HK-2 (cell line): ENCODE measurements around the gene THADA.
A peak's percentile ranks its signal among the peaks of the same experiment; 100 is the strongest.

Source experiments
- DNase-seq: peaks from one replicate; pipeline ENCODE4 v3.0.0-alpha.2; 2018; ENCODE audit not compliant: unreplicated experiment

The THADA gene

DNA sequence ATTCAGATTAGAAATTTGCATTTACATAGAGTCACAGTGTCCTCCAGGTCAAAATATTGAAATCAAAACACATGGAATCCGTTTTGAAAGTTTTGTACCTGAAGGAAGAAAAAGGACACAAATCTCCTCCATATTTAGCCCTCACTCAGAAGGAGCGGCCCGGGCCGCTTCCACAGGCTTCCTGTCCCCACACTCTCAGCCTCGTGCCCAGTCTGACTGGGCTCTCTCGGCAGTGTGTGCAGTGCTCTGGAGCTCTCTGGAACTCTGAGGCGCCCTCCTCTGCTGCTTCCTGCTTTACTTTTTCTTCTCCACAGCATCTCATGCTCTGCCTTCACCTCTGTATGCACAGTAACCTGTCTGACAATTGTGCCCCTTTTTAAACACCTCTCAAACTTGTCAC lies 347.2 kb downstream of the THADA start:
- no peak for DNase-seq

DNA sequence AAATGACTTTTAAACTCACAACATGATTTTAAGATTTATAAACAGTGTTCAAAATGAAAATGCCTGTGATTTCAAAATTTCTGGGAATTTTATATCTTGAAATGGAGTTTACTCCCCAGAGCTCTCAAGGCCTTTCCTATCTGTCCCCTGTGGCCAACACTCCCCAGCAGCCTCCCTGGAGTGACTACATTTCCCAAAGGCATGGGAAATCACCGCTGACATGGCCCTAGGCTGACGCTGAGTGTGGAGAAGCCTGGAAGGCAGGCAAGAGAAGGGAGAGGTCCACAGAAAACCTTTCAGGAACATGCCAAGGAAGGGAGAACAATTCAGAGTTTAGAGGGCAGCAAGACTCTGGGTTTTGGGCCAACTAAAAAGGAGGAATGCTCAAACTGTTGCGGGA lies 349.2 kb downstream of the THADA start:
- DNase-seq = no peak

DNA sequence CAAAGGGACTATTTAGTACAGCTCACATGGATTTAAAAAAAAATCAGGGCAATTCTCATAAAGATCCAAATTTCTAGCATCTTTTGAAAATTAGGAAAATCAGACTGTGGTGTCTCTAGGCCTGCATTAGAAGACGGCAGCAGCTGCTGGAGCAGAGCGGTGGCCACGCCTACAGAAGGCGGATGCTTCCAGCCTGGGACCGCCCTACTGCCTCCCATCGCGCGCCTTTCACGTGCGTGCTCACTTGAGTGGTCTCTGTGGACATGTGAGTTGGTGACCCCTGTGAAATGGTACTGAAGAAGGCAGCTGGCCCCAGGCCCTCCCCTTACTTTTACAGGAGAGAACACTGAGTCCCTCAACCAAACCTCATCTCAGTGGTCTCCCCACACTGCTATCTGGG lies 354.3 kb downstream of the THADA start:
- no peak for DNase-seq

DNA sequence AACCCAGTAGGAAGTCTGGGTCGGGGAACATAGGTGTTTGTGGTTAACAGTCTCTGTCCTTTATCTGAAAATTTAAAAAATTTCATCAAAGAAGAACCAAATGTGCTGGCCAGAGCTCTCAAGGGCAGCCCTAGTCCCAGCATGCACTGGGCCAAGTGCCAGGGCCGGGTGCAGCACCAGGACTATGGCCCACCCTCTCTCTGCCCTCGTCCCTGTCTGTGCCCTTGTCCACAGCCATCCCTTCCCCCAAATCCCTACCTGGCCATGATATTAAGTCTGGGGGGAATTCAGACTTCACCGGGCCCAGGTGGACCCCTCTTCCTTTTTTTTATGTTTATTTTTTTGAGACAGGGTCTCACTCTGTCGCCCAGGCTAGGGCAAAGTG lies 355.1 kb downstream of the THADA start:
- DNase-seq = no peak

DNA sequence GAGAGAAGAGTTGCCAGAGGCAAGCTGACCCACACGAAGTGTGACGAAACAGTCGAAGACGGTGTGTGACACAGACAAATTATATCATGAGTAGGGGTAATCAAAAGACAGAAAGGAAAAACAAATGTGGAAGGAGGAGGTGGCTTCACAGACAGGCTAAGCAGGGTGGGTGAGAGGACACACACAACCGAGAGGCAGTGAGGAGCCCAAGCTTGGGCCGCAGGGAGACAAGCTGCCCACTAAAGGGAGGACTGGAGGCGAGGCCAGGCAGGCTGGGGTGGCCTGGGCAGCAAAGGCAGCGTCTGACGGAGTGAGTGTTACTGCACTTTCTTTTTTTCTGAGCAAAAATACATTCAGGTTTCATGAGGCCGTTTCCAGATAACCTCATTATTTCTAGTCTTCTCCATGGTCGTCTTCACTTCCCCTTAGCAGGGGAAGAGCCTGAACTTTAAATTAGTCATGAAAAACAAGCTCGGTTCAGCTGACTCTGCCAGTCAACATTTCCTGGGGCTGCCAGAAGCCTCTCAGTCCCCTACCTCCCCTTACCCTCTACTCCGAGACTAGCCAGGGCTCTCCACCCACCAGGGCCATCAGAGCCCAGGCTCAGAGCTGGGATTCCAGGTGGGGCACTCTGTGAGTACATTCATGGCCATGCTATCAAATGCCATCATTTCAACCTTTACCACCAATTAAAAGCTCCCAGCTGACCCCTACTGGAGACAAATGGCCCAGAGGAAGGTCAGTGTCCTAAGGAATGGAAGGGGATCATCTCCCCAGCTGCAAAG lies 355.7 kb downstream of the THADA start:
- no peak for DNase-seq

DNA sequence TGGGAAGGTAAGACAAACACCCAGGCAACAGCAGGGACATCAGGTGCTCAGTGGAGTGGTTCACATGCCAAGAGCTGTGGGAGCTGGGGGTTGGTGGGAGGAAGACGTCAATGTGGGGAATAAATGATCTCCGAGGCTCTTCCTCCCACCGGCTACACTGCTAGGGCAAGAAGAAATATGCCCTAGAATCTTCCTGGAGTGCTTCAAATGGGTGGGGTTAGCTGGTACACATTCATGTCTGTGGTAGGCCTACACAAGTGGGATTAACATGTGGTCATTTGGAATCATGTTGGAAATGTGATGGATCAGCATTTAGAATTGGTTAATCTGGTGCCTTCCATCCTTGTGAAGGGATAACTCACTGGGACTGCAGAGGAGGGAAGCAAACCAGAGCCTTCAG lies 357.0 kb downstream of the THADA start:
- DNase-seq = no peak

DNA sequence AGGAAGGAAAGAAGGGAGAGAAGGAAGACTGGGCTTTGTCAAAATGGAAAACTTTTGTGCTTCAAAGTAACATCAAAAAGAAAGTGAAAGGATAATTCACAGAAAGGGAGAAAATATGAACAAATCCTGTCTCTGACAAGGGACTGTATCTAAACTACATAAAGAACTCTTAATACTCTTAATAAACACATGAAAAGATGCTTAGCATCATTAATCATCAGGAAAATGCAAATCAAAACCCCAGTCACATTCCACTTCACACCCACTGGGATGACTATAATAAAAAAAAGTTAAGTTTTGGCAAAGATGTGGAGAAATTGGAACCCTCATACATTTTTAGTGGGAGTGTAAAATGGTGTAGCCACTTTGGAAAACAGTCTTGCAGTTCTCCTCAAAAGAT lies 357.7 kb downstream of the THADA start:
- no peak for DNase-seq

DNA sequence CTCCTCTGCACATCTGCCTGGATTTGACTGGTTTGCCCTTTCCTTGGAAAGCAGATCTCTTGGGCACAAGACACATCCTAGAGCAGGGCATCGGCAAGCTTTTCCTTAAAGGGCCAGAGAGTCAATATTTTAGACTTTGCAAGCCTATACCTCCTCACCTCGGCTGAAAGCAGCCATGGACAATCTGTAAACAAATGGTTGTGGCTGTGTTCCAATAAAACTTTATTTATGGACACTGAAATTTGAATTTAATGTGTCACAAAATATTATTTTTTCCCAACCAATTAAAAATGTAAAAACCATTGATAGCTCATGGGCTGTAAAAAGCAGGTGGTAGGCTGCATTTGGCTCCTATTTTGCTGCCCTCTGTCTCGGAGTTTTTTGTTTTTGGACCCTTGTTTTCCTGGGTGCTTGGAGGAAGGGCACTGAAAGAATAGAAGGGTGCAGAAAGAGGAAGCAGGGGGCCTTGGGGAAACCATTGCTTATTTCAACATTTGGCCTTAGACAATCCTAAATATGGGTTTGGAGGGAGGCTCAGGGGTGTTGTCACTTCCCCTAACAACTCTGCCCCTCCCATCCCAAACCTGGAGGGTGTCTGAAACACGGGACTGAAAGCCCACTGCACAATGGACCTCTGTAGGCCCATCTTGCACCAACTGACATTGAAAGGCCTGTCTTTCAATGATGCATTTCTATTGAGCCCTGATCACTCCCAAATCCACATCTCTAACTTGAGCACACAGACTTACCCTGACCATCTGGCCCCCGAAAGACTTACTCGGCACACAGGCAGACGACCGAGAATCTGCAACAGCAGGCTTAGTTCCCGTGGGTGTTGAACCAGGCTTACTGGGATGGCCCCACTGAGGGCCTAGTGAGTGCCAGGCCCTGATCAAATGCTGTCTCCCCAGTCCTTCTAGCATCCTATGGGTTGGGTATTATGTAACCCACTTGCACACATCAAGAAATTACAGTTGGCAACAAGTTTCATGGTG lies 362.3 kb downstream of the THADA start:
- DNase-seq = no peak

DNA sequence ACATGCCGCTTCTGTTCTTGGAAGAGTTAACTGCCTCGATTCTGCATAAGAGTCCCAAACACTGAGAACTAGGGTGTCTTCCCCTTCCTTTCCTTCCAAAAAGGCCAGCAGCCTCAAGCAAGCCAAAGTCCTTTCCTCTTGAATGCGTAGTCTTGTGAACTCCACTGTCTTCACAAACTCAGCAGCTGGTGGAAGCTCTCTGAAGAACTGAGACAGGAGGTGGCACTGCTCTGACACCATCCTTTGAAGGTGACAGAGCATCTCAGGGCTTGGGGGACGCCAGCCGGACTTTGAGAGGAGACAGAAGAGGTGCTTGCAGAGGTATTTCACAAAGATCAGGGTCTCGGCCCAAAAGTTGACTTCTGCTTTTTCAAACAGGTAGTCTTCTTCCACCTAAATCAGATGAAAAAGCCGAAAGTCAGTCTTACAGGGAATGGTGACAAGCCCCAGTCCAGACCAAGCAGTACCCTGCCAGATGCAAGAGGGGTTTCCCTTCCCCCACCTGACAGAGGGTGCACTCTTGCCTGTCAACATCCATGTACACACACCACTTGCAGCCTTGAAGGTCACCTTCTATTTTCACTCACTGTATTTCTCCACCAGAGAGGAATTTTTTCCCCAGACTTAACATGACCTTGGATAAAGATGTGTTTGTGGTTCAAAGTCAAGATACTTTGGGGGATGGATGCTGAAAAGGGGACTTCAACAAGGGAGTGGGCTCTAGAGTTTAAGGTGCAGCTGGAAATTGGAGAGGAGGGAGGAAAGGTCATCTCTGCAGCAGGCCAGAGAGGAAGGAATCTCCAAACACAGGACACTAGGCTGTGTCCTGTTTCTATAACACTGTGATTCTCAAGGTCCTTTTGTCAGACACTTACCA lies 364.6 kb downstream of the THADA start:
- no peak for DNase-seq

DNA sequence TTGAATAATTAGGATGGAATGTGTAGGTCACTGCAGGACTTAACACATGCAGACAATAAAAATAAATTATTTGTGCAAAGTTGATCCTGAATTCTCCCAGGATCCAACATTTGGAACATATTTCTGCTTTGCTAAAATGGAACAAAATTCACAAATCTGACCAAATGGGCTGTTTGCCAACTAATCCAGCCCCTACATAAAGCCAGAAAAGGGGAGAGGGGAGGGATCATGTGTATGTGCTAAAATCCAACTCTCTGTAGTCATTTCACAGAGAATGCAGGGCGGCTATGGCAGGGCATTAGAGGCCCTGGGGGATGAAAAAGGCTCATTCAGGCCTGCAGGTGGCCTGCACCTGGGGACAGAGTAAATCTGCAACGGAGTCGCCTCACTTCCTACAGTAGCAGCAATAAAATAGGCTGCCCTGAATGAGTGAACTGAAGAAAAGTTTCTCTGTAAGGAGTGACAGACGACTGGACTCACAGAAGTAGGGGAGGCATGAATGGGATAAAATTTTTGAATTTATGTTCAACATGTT lies 365.4 kb downstream of the THADA start:
- no peak for DNase-seq

DNA sequence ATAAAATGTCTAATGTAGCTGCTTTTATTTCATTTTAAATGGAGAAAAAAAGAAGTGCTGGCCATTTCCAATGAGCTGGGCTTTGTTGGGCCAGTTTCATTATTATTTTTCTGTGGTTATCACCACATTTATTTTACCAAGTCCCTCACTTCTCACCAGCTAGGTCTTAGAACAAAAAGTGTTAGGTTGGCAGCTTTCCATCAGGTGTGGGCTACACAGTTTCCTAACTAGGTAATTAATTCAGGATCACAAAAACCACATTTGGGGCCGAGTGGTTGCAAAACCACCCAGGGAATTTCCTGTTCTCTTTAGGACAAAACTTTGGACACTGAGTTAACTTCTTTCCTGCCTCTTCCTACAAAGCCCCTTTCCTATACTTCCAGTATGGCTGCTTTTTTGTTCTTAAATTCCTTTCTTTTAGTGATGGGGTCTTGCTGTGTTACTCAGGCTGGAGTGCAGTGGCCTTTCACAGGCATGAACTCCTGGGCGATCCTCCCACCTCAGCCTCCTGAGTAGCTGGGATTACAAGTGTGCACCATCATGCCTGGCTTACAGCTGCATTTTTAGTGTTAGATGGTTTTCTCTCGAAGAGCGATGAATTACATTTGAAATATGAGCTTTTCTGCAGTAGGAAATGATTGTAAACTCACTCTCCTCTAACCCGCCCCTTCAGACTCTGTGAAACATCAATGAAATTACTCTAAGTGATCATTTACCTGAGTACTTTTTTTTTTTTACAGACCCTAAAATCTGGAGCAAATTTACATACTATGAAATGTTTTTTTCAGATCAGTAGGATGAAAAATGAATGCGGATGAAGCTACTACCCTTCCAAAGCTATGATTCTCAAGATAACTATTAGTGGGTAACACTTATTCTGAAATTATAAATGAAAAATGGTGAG lies 366.8 kb downstream of the THADA start:
- DNase-seq = no peak

DNA sequence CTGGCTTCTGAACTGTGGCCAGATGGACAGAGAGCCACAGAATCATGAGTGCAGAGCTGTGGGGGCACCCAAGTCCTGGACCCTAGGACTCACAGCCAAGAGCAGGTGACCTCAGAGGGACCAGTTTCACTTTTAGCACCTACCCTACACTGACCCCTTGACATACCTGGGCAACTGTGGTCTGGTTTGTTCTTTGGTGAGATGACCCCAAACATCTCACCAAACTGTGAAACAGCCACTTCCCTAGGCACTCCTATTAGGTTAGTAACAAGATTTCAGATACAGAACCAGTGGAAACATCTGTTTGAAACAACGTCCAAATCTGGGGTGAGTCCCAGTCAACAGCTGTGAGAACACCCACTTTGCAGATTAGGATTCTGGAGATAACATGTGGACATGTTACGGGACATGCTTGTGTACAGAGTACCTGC lies 367.5 kb downstream of the THADA start:
- DNase-seq = no peak

DNA sequence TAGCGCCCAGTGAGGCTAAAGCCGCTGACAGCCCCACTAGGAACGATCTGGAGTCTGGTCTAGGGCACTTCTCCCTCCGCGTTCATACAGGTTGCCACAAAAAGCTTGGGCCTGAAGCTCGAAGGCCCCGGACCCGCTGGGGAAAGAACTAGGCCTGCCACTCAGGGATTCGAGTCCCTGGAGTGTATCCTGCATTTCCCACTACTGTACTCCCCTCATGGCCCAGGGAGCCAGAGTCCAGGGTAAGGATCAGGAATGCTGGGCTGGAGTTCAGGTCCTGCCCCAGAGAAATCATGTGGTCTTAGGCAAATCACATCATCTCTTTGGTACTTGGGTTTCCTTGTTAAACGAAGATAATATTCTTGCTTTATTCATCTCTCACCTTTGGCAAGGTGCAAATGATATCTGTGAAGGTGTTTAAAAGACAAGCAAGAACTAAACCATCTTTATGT lies 368.0 kb downstream of the THADA start:
- no peak for DNase-seq

DNA sequence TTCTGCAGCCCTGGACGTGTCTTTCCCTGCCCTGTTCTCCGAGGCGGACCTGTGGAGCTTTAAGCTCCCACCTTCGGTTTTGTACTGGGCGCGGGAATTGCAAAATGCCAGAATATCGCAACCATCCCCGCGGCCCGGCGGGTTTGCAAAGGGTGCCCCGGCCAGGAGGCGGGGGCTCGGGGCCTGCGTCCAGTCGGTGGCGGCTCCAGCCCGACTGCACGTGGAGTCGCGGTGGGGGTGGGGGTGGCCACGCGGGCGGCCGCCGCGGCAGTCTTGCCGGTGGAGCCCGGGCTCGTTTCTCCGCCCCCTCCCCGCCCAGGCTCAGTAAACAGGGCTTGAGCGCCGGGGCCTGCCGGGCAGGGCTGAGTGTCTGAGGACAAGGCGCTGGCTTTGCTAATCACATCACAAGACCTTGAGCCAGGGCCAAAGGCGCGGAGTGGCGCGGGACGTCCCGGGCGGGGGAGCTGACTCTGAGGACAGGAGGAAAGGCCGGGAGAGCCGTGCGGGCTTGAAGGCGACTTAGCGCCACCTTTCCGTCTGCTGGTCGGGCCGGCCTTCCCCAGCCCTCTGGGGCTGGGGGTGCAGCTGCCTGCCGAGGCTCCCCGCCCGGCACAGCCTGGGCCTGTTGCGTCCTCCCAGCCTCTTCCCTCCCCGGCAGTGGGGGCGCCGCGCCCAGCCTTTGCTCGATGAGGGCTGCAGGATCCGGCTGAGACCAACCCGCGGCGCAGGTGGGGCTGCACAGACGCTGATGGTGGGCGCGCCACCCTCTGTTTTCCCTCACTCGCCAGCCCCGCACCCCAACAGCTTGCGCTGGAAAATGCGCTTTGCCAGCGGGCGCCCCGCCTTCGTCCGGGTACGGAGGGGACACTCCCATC lies 368.6 kb downstream of the THADA start:
- DNase-seq = peak; percentile 86

DNA sequence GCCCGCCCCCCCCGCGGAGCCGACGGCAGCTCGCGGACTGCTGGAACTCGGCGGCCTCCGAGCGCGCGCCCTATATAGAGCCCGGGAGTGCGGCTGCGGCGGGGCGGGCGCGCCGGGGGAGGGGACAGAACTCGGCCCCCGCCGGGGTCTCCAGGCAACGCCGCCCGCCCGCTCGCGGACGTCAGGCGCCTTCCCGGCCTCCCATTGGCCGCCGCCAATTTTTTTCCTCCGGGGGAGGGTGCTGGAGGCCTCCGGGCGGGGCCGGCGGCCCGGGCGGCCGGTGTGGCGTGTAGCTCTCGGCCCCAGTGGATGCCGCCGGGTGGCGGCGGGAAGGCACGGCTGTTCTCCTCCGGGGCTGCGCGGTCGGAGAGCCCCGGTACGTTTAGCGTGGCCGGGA lies 369.3 kb downstream of the THADA start, which contains the start of gene ZFP36L2:
Gene ZFP36L2, minus strand, starts transcription at position 49 of the 397 bp plus-strand sequence. CDS start 291 bp downstream, outside the sequence.
- peak; percentile 93 for DNase-seq

DNA sequence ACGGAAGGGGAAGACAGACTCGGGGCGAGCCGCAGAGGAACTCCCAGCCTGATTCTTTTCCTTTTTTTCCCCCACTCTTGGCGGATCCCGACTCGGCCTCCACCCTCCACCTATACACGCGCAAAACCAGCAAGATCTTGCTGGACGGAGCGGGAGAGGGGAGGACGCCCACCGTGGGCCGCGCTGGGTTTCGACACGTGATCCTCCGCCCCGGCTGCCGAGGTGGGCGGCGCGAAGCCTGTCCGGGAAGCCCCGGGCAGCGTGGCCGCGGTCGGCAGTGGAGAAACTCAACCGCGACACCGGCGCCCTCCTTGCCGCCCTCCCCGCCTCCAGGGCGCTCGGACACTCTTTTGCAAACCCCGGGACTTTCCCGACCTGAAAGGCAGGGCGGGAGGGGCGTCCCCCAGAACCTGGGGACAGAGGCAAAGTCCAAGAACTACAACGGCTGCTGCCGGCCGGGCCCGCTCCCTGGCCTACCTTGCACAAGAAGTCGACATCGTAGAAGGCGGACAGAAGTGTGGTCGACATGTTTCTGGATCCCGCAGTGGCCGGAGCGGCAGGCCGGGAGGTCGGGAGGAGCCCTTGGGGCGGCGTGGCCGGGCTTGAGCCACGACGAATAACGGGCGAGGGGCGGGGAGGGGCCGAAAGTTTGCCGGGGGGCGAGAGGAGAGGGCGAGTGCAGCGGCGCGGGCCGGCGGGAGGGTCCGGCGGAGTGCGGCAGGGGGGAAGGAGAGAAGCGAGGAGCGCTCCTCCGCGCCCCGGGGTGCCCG lies 369.9 kb downstream of the THADA start:
- DNase-seq = peak; percentile 74

DNA sequence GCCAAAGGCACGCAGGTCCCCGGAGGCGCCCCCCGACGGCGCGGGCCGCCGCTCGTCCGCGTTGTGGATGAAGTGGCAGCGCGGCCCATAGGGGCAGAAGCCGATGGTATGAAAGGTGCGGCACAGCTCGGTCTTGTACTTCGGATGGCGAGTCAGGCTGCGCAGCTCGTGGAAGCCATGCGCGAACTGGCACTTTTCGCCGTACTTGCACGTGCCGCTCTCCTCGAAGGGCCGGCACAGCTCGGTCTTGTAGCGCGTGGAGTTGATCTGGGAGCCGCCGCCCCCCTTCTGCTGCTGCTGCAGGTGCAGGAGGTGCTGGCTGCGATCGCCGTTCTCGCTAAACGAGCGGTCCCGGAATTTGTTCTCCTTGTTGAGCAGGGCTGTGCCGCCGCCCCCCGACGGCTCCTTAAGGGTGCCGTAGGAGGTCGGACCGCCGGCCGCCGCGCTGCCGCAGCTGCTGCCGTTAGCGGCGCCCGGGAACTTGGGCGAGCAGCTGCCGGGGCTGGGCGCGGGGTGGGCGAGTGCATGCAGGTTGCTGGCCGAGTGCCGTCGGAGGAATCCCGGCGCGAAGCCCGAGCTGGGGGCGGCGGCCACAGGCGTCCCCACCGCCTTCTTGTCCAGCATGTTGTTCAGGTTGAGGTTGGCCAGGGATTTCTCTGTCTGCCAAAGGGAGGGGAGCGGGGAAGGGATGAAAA lies 370.6 kb downstream of the THADA start:
- DNase-seq = peak; percentile 56

DNA sequence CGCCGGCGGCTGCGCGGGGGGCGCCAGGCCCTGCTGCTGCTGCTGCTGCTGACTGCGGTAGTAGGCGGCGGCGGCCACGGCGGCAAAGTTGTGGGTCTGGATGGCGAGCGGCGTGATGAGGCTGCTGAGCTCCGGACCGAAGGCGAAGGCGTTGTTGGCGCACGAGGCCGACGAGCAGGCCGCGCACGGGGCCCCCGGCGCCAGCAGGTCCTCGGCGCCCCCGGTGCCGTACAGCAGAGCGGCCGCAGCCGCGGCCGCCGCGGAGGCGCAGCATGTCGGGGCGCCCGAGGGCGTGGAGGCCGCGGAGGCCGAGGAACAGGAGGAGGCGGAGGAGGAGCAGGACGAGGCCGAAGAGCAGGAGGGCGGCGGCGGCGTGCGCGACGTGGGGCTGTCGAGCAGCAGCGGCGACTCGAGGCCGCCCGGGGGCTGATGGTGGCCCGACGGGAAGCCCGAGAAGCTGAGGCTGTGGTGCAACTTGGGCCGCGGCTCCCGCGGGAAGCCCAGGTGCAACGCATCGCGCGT lies 371.2 kb downstream of the THADA start:
- no peak for DNase-seq
